Neural crest cell (in vitro differentiated cells): Measurements from ENCODE around the gene PLXNA2. TPM values are rescaled to one million over a fixed set of nuclear protein-coding genes. Genes with fewer than 3 reads are reported as not detected.

Experiments used
- DNase-seq: peaks from one replicate; pipeline ENCODE4 v3.0.0; 2021; ENCODE audit warnings: low read depth, mixed read lengths, low spot score
- H3K27ac Mint-ChIP-seq: one replicate; pipeline ENCODE4 v1.8.0; 2021; ENCODE audit warnings: mild to moderate bottlenecking, mixed read lengths; ENCODE audit not compliant: unreplicated experiment
- H3K27me3 Mint-ChIP-seq: 2 replicates; pipeline ENCODE4 v1.8.0; 2021; ENCODE audit warnings: low read depth, mild to moderate bottlenecking, mixed read lengths
- H3K36me3 Mint-ChIP-seq: 2 replicates; pipeline ENCODE4 v1.8.0; 2021; ENCODE audit warnings: low read depth, mild to moderate bottlenecking, mixed read lengths
- H3K4me1 Mint-ChIP-seq: 2 replicates; pipeline ENCODE4 v1.8.0; 2021; ENCODE audit warnings: mixed read lengths
- H3K4me3 Mint-ChIP-seq: one replicate; pipeline ENCODE4 v1.8.0; 2021; ENCODE audit warnings: mild to moderate bottlenecking, mixed read lengths
- H3K9me3 Mint-ChIP-seq: 2 replicates; pipeline ENCODE4 v1.8.0; 2021; ENCODE audit warnings: mixed read lengths
- total RNA-seq: library from RNA; stranded (reverse); gene quantifications from 2 replicates; pipeline ENCODE4 v1.2.1, GENCODE V29; 2021
- TF ChIP-seq, protein P1 (sequence below): fragments of 200-600 bp; sonication (generic); conservative IDR thresholded peaks from 2 replicates; pipeline ENCODE4 v1.5.0; 2021; ENCODE audit warnings: antibody characterized with exemption, mild to moderate bottlenecking

PLXNA2 gene
- total RNA-seq, 1 donor from 2014 or later, result 37.7 TPM

GRCh38 chr1:208167261-208167869 lies 76.8 kb downstream of the PLXNA2 start:
- TF ChIP-seq, protein P1, sequence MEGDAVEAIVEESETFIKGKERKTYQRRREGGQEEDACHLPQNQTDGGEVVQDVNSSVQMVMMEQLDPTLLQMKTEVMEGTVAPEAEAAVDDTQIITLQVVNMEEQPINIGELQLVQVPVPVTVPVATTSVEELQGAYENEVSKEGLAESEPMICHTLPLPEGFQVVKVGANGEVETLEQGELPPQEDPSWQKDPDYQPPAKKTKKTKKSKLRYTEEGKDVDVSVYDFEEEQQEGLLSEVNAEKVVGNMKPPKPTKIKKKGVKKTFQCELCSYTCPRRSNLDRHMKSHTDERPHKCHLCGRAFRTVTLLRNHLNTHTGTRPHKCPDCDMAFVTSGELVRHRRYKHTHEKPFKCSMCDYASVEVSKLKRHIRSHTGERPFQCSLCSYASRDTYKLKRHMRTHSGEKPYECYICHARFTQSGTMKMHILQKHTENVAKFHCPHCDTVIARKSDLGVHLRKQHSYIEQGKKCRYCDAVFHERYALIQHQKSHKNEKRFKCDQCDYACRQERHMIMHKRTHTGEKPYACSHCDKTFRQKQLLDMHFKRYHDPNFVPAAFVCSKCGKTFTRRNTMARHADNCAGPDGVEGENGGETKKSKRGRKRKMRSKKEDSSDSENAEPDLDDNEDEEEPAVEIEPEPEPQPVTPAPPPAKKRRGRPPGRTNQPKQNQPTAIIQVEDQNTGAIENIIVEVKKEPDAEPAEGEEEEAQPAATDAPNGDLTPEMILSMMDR, result no peak
- H3K4me3 Mint-ChIP-seq, result no peak overlapping the region
- no peaks in the 10 kb centered on the region for H3K36me3 Mint-ChIP-seq
- DNase-seq, result no peak
- H3K27ac Mint-ChIP-seq, result no peak overlapping the region
- peaks cover 44% of the 10 kb centered on the region for H3K4me1 Mint-ChIP-seq
- H3K9me3 Mint-ChIP-seq, result no peaks in the 10 kb centered on the region
- no peaks in the 10 kb centered on the region for H3K27me3 Mint-ChIP-seq

- no peaks in the 10 kb centered on the region for H3K36me3 Mint-ChIP-seq
- H3K27me3 Mint-ChIP-seq, result no peaks in the 10 kb centered on the region
- H3K4me3 Mint-ChIP-seq, result no peak overlapping the region
- no peak overlapping the region for H3K27ac Mint-ChIP-seq
- no peak for DNase-seq
- peaks cover 46% of the 10 kb centered on the region for H3K4me1 Mint-ChIP-seq
- TF ChIP-seq, protein P1, result no peak
- H3K9me3 Mint-ChIP-seq, result no peaks in the 10 kb centered on the region
These were observed 77.6 kb downstream of the PLXNA2 start for GRCh38 chr1:208166340-208167138.

DNA sequence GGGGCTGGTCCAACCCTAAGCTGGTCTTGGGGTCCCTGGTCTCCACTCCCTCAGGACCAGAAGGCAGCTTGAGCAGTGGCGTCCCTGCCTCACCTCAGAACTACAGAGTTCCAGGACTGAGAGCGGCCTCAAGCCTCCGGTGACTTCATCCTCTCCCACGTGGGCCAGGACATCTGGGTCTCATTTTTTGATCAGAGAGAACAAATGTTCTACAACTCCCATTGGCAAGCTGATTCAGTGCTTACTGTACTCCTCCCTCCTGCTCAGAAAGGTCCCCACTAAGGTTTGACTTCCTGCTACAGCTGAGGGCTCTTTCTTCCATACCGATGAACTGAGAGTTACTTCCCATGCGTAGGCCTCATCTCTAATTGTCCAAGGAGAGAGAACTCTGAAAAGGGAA lies 78.5 kb downstream of the PLXNA2 start:
- H3K36me3 Mint-ChIP-seq, result no peaks in the 10 kb centered on the region
- H3K27me3 Mint-ChIP-seq, result no peaks in the 10 kb centered on the region
- peaks cover 51% of the 10 kb centered on the region for H3K4me1 Mint-ChIP-seq

GRCh38 chr1:208164609-208165008 lies 79.6 kb downstream of the PLXNA2 start:
- TF ChIP-seq, protein P1, result no peak
- no peak overlapping the region for H3K4me3 Mint-ChIP-seq
- no peaks in the 10 kb centered on the region for H3K27me3 Mint-ChIP-seq
- H3K4me1 Mint-ChIP-seq, result peaks cover 51% of the 10 kb centered on the region
- no peaks in the 10 kb centered on the region for H3K36me3 Mint-ChIP-seq
- no peak for DNase-seq
- no peaks in the 10 kb centered on the region for H3K9me3 Mint-ChIP-seq
- H3K27ac Mint-ChIP-seq, result peak overlapping the region; percentile 6

More for the DNA sequence above, 78.5 kb downstream of the PLXNA2 start:
- no peaks in the 10 kb centered on the region for H3K9me3 Mint-ChIP-seq
- peak overlapping the region; percentile 44 for H3K27ac Mint-ChIP-seq
- no peak overlapping the region for H3K4me3 Mint-ChIP-seq
- TF ChIP-seq, protein P1, result no peak
- no peak for DNase-seq

DNA sequence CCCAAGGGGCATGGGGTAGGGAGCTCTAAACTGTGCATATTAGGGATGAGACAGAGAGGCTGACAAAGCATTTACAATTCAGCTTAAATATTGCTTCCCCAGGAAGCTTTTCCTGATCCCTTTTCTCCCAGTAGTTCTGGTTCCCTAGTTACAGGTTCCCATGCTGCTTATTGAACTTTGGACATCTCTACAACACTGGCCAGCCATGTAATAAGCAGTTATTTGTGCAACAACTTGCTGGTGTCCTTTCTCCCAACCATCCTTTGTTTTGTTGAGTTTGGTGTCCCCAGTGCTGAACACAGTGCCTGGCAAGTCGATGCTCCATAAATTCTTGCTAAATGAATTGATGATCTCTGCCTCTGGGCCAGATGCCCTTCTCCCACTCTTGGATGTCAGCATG lies 80.6 kb downstream of the PLXNA2 start:
- TF ChIP-seq, protein P1, result no peak
- Mint-ChIP-seq H3K36me3 (no peaks in the 10 kb centered on the region), H3K4me1 (peaks cover 48% of the 10 kb centered on the region)

More for the DNA sequence above, 80.6 kb downstream of the PLXNA2 start:
- Mint-ChIP-seq H3K9me3 (no peaks in the 10 kb centered on the region), H3K4me3 (no peak overlapping the region), H3K27me3 (no peaks in the 10 kb centered on the region), H3K27ac (no peak overlapping the region)
- DNase-seq, result no peak
